Measurements from ENCODE around the gene SH3RF1. TPM values are rescaled to one million over a fixed set of nuclear protein-coding genes. Genes with fewer than 3 reads are reported as not detected.

SH3RF1 gene
- total and polyA plus RNA-seq, 2 of the 13 experiments (the other 11 are each of a cell fraction or from before 2014, with no cell fraction given), result 3.1 to 3.2 TPM

DNA sequence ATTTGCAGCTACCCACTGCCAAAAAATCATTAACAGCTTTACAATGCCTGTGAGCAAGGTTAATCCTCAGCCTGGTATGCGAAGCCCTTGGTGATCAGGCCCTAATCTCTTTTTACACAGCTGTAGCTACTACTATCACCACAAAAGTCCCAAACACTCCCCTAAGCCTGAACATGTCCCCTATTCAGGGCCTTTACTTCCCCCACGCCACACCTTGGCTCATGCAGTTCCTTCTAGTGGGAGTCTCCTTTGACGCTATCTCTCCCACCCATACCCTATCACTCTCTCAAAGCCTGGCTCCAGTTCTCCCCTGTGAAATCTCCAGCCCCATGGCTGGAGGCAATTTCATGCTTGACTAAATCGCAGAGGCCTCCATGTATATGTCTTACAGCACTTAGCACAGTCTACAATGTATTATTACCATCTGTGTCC is 170.1 kb downstream of the SH3RF1 start:
- CTCF ChIA-PET (ENCODE audit: low intra/inter-chr PET ratio, low total read pairs), result no interaction called here
- 97% methylated on average over 4 of the region's 4 CpGs for WGBS (ENCODE audit: low lambda C conversion rate)
- in situ Hi-C loops (cut with HindIII; ENCODE audit: extremely low pct_ligation_motif_present, low pct_unique_long_range_greater_than_20kb), result no loop called here

More for the DNA sequence above, 170.1 kb downstream of the SH3RF1 start:
- Histone ChIP-seq H3K36me3 (replicated peaks in 1 of 2; ENCODE audit: control insufficient read depth in 1 of 2, insufficient read depth in 2 of 2, low read length in 2 of 2) (peaks cover 2 to 15% of the 10 kb centered on the region in 2 experiments; a peak in 4 of 5 replicates), H3K79me2 (ENCODE audit: insufficient read depth, low read length) (no peaks in the 10 kb centered on the region), H3K9ac (ENCODE audit: insufficient read depth, low read depth, low read length) (no peak overlapping the region), H3K27ac (ENCODE audit: extremely low read length, insufficient read depth, low read length) (no peak overlapping the region), H2AFZ (ENCODE audit: low read length) (no peak overlapping the region), H4K20me1 (ENCODE audit: insufficient read depth, low read length) (no peaks in the 10 kb centered on the region), H3K9me3 (ENCODE audit: low read length) (no peaks in the 10 kb centered on the region), H3K4me1 (ENCODE audit: insufficient read depth, low read length) (peaks cover 20% of the 10 kb centered on the region), H3K4me2 (ENCODE audit: low read depth, low read length) (no peak overlapping the region), H3K27me3 (ENCODE audit: control insufficient read depth in 1 of 2, insufficient read depth in 2 of 2, low read length in 2 of 2) (no peaks in the 10 kb centered on the region), H3K4me3 (replicated peaks in 1 of 3; ENCODE audit: insufficient read depth in 1 of 3, low read depth in 2 of 3, low read length in 3 of 3) (no peak overlapping the region)
- intact Hi-C loops (cut with micrococcal nuclease; ENCODE audit: unreplicated experiment), result no loop called here
- no TSS peak for BruUV-seq (replicated peaks)
- FAIRE-seq, result no peak
- no peak for ATAC-seq
- POLR2A ChIA-PET, result interaction anchor here (1.2 kb wide), 1 partner anchor 32 kb away, joined by 3 read pairs; no protein-coding TSS in a partner anchor
- DNase-seq (ENCODE audit: low spot score), result no peak
- TF ChIP-seq ZNF343 (CRISPR knock-in tag; IDR thresholded peaks at IDR 0.05) (no peak), CBFB (CRISPR knock-in tag; IDR thresholded peaks at IDR 0.05) (no peak), ZNF790 (CRISPR knock-in tag; IDR thresholded peaks at IDR 0.05; ENCODE audit: borderline replicate concordance) (no peak), NR1H2 (CRISPR knock-in tag; IDR thresholded peaks at IDR 0.05; ENCODE audit: borderline replicate concordance, low read depth) (no peak), TARDBP (CRISPR knock-in tag; IDR thresholded peaks at IDR 0.05) (no peak), PLRG1 (conservative IDR thresholded peaks at IDR 0.05) (no peak), NFE2L2 (IDR thresholded peaks at IDR 0.05; ENCODE audit: low read length) (no peak), KLF15 (CRISPR knock-in tag; IDR thresholded peaks at IDR 0.05; ENCODE audit: borderline replicate concordance) (no peak), ATF2 (CRISPR knock-in tag; IDR thresholded peaks at IDR 0.05) (no peak), THYN1 (CRISPR knock-in tag; IDR thresholded peaks at IDR 0.05; ENCODE audit: borderline replicate concordance, low read depth) (no peak), ZNF496 (CRISPR knock-in tag; IDR thresholded peaks at IDR 0.05; ENCODE audit: insufficient replicate concordance) (no peak), PHF5A (CRISPR knock-in tag; IDR thresholded peaks at IDR 0.05; ENCODE audit: low read depth, unreplicated experiment) (no peak), NFE2 (CRISPR knock-in tag; IDR thresholded peaks at IDR 0.05) (no peak), DMAP1 (CRISPR knock-in tag; IDR thresholded peaks at IDR 0.05) (no peak), ZNF543 (CRISPR knock-in tag; IDR thresholded peaks at IDR 0.05) (no peak), ZNF770 (CRISPR knock-in tag; IDR thresholded peaks at IDR 0.05) (no peak), HHEX (CRISPR knock-in tag; IDR thresholded peaks at IDR 0.05) (no peak), ZC3H4 (CRISPR knock-in tag; IDR thresholded peaks at IDR 0.05; ENCODE audit: borderline replicate concordance) (no peak)
- TF ChIP-seq, protein P1, sequence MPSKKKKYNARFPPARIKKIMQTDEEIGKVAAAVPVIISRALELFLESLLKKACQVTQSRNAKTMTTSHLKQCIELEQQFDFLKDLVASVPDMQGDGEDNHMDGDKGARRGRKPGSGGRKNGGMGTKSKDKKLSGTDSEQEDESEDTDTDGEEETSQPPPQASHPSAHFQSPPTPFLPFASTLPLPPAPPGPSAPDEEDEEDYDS (CRISPR knock-in tag; IDR thresholded peaks at IDR 0.05), result no peak

Measured in HepG2 (cell line).